ENCODE results near the gene NUDT16.
"Not testable (repeated sequence)": the region's sequence is repeated elsewhere in the genome, so short reads cannot be mapped to it uniquely, and the experiment has no call there.

NUDT16 gene

DNA sequence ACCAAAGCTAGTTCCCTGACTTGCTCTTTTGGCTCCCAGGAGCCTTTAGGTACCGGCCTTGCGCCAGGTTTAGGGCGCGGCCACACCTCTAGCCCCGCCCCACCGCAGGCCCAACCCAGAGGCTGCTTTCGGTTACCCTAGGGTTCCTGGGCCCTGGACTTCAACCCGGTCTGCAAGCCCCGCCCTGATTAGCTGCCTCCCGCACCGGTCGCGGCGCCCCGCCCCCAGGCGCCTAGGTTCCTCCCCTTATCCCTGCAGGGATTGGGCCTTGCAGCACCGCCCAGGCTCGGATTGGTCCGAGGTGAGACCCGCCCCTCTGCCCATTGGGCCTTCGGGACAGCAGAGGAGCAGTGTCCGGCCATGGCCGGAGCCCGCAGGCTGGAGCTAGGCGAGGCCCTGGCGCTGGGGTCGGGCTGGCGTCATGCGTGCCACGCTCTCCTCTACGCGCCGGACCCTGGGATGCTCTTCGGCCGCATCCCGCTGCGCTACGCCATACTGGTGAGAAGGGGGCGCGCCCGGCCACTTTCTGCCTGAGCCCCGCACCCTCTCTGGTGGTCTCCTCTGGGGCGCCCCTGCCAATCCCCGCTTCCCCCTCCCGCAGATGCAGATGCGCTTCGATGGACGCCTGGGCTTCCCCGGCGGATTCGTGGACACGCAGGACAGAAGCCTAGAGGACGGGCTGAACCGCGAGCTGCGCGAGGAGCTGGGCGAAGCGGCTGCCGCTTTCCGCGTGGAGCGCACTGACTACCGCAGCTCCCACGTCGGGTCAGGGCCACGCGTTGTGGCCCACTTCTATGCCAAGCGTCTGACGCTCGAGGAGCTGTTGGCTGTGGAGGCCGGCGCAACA is at the start of gene NUDT16:
Gene NUDT16, plus strand, starts transcription at position 330 of the 847 bp plus-strand sequence. Its CDS starts 31 bp downstream, at position 361.
- FAIRE-seq (peak; percentile 100), DNase-seq (ENCODE audit: extremely low spot score, insufficient read length, low read depth) (peak; percentile 95)

DNA sequence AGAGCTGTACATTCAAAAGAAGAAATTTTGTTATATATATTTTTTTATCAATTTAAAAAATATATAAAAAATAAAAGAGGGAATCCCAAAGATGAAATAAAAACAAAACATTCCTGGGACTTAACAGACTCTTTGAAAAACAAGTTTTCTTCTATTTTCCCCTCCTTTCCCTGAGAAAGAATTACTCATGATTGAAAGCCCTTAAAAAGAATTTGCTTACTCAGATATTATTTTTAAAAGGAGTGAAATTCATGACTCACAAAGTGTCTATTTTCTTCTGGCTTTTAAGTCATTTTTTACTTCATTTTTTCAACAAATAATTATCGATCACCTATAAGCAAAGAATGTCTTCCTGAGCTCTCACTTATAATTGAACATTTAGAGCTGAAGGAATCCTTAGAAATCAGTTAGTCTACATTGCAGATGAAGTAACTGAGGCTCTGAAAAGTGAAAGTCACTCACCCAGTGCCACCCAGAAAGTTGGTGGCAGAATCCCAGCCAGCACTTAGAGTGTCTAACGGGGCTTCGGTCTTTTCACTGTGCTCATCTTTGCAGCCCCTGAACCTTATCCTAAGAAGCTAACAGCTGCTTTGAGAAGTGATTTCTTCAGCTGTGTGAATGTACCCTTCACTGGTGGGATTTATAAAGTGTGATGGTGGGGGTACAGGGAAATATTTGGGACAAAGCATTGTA is 42.5 kb upstream of the NUDT16 start:
- FAIRE-seq (no peak), DNase-seq (ENCODE audit: extremely low spot score, insufficient read length, low read depth) (no peak)

DNA sequence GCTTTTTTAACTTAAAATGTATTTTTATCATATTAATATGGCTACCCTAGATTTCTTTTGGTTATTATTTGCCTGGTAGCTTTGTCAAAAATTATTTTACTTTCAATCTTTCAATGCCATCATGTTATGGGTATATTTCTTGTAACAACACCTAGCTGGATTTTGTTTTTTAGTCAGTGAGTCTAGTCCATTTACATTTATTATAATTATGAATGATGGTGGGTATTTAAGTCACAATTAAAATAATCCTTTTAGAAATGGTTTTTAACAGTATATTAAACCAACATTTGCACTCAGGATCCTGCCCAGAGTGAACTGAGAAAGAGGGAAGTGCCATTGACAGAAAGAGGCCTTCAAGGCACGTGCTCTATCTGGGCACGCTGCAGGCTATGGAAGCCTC is 39.8 kb upstream of the NUDT16 start:
- no peak for DNase-seq (ENCODE audit: extremely low spot score, insufficient read length, low read depth)
- FAIRE-seq, result no peak

DNA sequence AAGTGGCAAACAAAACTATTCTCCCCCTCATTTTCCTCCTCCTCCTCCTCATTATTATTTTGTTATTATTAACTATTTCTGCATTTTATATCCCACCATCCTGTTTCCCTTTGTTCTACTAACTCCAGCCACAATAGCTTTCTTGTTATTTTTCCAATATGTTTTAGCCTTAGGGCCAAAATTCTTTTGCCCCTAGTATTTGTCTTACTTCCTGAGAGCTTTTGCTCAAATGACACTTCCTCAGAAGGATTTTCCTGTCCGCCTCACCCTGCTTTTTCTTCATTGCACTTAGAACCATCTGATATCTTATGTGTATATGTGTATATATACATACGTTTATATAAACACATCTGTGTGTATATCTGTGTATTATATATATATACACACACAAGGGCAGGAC is 32.7 kb upstream of the NUDT16 start:
- DNase-seq (ENCODE audit: extremely low spot score, insufficient read length, low read depth) (no peak), FAIRE-seq (no peak)

DNA sequence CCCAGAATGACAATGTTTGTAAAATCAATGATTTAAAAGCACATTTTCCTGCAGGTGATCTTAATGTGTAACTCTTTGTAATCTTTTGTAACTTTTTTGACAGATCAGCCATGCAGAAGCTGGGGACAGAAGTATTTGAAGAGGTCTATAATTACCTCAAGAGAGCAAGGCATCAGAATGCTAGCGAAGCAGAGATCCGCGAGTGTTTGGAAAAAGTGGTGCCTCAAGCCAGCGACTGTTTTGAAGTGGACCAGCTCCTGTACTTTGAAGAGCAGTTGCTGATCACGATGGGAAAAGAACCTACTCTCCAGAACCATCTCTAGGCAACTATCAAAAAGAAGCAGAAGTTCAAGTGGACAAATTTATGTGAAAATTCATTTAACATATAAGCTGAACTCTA is 32.1 kb upstream of the NUDT16 start:
- DNase-seq (ENCODE audit: extremely low spot score, insufficient read length, low read depth) (no peak), FAIRE-seq (no peak)

DNA sequence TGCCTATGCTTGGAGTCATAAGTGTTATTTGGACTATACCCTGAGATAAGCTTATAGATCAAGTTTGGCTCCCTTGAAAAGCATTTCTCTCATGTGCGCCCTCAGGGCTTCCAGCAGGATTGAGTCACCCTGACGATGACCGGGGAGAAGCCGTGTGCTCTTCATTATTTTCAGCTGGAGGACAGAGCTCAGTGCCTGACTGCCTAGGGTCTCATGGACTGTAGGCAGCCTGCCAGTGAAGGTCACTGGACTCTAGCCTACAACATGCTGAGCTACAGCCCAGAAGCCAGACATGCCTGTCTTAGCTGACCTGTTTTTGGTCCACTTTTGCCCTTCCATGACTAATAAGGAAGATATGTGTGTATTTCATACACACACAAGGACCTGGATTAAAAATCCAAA is 31.6 kb upstream of the NUDT16 start:
- no peak for DNase-seq (ENCODE audit: extremely low spot score, insufficient read length, low read depth)
- no peak for FAIRE-seq

DNA sequence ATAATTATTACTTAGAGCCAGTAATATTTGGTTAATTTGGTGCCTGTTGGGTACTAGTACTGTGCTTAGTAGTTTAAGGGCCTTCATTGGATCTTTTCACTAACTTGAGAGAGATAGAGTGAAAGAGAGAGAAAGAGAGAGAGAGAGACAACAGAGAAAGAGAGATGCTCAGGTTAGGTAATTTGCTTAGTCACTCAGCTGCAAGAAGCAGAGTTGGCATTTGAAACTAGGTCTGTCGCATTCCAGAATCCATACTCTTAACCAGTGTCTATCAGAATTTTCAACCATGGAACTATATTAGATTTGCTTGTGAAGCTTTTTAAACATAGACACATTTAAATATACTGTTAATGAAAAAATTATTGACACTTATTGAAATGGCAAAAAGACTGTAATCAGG is 31.1 kb upstream of the NUDT16 start:
- FAIRE-seq, result no peak
- DNase-seq (ENCODE audit: extremely low spot score, insufficient read length, low read depth), result no peak

DNA sequence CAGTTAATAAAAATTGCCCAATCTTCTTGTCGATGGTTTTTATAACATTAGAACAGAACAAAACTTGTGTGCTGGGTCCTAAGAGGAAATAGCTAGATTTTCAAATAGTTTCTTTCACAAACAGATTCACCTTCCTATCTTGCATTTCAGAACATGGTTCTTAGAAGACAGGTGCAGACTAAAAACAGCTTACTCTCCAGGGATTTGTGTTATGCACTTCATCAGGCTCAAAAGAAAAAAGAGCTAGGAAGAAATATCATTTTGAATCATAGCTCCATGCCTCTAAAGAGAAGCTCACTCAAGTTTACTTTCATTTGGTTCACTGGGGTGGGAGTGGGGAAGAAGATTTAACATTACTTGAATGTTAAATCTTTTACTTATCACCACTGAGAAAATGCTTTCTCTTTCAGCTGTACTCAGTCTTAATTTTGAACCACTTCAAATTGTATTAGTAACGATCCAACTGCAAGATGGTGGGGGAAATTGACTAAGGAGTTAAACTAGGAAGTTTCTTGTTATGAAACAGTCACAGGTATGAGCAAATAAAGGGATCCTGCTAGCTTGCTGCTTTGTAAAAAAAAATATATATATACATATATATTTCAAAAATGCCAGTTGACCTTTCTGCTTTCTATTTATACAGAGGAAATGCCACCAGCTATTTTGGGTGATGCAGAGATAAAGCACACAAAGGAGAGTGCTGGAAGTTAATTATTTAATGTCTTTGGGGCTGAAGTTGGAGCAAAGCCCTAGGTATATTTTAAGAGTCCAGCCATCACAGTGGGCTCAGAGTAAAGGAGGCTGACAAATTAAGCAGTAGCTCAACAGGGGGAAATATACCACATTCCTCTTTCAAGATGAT is 28.3 kb upstream of the NUDT16 start:
- peak; percentile 58 for FAIRE-seq

DNA sequence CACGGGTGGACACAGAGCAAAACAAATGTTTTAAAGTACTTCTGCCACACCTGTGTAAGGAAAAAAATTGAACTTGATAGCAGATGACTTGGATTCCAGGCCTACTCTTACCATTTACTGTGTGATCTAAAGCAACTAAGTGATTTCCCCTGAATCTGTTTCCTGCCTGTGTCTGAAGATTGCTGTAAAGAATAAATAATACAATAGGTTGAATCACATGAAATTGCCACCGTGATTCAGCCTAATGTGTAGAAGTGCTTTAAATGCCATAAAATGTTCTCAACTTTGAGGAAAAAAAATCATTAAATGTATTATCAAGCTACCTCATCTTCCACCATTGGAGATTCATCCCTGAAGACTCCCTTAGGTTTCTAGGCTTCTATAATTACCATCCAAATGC is 27.6 kb upstream of the NUDT16 start:
- FAIRE-seq (no peak), DNase-seq (ENCODE audit: extremely low spot score, insufficient read length, low read depth) (no peak)

More for the DNA sequence above, 28.3 kb upstream of the NUDT16 start:
- no peak for DNase-seq (ENCODE audit: extremely low spot score, insufficient read length, low read depth)

DNA sequence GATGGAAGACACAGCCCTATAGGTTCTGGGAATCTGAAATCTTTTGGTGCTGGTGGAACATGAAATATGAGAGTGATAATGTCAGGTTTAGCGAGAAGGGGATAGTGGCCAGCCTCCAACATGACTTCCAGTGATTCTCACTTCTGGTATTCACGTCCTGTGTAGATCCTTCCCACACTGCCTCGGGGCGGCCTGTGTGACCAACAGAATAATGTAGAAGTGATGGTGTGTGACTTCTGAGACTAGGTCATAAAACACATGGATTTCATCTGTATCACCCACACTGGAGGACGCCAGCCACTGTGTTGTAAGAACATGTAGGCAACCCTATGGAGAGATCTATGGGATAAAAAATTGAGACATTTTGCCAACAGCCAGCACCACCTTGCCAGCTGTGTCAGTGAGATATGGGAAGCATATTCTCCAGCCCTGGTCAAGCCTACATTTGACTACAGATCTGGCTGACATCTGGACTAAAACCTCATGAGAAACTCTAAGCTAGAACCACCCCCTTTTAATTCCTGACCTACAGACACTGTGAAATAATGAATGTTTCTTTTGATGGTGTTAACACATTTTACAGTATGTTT is 25.5 kb upstream of the NUDT16 start:
- FAIRE-seq, result no peak

DNA sequence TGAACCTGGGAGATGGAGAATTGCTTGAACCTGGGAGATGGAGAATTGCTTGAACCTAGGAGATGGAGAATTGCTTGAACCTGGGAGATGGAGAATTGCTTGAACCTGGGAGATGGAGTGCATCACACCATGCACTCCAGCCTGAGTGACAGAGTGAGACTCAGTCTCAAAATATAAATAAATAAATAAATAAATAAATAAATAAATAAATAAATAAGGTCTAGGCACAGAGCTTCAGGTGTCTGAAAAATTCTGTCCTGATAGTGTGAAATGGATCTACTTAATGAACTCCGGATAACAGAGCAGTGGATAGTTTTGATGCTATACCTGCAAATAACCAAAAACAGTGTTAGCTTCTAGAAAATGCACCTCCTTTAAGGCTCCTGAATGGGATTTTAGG is 24.3 kb upstream of the NUDT16 start:
- DNase-seq (ENCODE audit: extremely low spot score, insufficient read length, low read depth), result no peak
- no peak for FAIRE-seq

More for the DNA sequence above, 25.5 kb upstream of the NUDT16 start:
- DNase-seq (ENCODE audit: extremely low spot score, insufficient read length, low read depth), result no peak

DNA sequence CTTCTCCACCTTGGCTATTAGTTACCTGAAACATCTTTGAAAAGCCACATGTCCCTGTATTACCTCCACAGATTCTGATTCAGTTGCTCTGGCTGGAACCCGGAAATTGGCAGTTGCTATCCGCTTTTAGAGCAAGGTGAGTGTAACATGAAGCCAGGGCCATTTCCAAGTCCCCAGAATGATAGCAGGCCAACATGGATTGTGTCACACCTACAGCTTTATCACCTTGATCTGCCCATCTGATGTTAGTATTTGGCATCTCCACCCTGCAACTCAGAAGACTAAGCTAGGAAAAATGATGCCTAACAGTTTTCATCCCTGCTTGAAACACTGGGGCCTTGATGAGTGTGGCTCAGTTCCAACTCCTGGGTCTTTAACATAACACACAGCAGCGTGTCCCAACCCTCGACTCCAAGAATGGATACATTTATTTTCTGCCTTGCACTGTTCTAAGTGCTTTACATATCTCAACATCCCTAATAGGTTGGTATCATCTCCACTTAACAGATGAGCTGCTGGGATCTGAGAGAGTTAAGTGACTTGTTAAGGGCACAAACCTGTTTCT is 21.3 kb upstream of the NUDT16 start:
- FAIRE-seq, result no peak
- DNase-seq (ENCODE audit: extremely low spot score, insufficient read length, low read depth), result no peak

DNA sequence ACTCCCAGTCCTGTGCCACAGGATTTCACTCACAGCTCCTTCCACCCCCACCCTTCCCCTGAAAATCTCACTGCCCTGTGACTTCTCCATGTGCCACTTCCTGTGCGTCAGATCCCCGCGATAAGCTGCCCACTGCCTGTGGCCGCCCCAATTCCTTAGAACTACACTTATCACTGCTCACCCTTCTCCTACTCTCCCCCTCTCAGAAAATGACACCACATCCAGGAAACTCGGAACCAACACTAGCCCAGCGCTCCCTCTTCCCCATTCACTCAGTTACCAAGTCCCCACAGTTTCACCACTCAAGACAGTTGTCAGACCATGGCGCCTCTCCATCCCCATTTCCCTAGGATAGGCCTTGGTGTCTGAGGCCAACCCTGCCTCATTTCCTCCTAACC is 20.5 kb upstream of the NUDT16 start:
- FAIRE-seq; DNase-seq (ENCODE audit: extremely low spot score, insufficient read length, low read depth): not testable (repeated sequence)

DNA sequence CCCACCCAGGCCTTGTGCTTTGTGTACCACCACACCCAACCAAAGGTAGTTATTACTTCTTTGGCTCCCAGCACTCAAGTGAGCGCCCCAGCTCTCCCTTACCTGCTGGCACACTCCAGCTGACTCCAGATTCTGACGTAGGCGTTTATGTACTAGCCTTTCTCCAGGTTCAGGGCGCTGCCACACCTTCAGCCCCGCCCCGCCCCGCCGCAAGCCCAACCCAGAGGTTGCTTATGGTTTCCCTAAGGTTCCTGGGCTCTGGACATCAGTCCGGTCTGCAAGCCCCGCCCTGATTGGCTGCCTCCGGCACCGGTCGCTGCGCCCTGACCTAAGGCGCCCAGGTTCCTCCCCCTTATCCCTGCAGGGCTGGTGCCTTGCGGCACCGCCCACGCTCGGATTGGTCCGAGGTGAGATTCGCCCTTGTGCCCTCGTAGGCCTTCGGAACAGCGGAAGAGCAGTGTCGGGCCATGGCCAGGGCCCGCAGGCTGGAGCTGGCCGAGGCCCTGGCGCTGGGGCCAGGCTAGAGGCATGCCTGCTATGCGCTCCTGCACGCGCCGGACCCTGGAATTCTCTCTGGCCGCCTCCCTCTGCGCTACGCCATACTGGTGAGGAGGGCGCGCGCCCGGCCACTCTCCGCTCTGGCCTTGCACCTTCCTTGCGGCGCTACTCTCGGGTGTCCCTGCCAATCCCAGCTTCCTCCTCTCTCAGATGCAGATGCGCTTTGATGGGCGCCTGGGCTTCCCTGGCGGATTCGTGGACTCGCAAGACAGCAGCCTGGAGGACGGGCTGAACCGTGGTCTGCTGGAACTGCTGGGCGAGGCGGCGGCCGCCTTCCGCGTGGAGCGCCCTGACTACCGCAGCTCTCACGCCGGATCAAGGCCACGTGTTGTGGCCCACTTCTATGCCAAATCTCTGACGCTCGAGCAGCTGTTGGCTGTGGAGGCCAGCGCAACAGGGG is 19.8 kb upstream of the NUDT16 start:
- FAIRE-seq, result no peak
- DNase-seq (ENCODE audit: extremely low spot score, insufficient read length, low read depth), result no peak

DNA sequence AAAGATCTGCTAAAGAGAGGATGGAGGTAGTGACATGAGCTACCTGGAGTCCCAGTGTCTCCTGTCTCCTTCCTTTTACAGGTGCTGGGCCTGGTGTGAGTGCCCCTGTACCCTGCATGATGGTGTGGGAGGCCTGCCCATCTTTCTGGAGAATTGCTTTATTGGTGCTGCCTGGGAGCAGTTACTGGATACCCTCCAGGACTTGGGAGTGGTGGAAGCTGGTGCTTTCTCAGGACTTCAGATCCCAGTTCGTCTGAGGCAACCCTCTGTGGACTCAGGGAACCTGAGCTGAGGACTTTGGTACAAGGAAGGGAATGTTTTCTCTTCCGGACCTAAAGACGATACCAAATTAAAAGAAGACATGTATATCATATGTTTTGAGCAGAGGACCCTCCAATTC is 18.3 kb upstream of the NUDT16 start:
- FAIRE-seq, result no peak

DNA sequence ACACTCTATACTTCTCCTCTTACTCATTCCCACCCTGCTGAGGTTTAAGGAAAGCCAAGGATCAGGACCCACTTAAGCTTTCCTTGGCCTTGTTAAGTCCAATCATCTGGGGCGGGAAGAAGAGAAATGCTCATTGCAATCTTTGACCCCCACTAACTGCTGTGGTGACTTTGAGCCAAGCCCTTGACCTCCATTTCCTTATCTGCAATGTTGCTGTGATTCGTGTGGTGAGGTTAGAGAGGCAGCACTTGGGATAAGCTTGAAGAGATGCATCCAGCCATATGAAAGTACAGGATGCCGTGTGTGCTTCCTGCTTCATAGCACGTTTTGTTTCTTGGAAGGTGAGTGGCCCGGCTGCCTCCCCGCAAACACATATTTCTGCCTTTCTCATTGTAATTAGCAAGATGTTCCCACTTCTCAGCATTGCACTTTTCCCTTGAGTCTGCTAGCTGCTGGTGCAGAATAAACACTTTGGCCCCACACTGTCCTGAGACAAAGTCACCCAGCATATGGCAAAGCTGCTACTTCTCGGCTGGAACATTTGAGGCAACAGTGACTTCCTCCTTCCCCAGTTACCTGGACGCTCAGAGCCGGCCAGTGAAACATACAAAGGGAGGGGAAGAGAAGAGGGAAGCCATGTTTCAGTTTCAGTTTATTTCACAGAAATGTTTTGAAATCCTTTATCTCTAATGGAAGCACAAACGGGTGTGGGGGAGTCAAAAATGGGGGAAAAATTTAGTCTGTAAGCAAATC is 10.5 kb upstream of the NUDT16 start:
- DNase-seq (ENCODE audit: extremely low spot score, insufficient read length, low read depth) (no peak), FAIRE-seq (no peak)

More for the DNA sequence above, 18.3 kb upstream of the NUDT16 start:
- DNase-seq (ENCODE audit: extremely low spot score, insufficient read length, low read depth), result no peak

DNA sequence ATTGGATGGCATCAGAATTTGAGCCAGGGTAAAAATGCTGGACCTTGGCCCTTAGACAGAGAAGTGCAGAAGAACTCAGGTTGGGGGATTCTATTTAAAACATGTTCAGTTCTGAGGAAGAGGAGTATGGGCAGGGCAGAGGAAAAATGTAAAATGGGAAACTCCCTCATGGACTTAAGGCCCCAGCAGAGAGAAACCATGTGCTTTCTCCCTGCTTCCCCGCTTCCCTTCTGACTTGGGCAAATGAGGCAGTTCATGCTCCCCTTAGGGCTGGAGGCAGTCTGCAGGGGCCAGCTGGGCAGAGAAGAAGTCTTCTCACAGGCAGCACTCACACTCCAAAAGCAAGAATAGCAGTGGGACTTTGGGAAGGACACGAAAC is 9.9 kb upstream of the NUDT16 start:
- DNase-seq (ENCODE audit: extremely low spot score, insufficient read length, low read depth), result no peak
- no peak for FAIRE-seq

DNA sequence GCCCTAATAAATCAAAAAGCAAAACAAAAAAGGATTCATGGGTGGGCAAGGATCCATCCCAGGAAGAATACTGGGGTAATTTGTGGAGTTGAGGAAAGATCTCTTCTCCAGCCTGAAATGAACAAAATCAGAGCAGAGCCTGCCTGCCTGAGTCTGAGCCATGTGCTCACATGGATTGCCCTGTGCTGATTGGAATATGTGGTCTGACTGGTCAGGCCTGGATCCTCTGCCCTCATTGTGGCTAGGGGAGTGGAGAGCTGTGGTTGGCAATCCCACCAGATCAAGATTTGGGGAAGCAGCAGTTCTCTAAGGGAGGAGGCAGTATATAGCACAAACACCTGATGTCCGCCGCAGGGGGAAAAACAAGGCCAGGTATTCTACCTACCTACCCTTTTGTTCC is 6.8 kb upstream of the NUDT16 start:
- FAIRE-seq (no peak), DNase-seq (ENCODE audit: extremely low spot score, insufficient read length, low read depth) (no peak)
